DOHH2 (cell line): ENCODE measurements around the gene ELAVL1.

Source experiments
- H3F3A ChIP-seq: fragments of 200-600 bp; sonication (generic), shearing (Covaris generic); 2 replicates; pipeline ENCODE4 v1.6.0; 2016; ENCODE audit warnings: antibody characterized with exemption, mild to moderate bottlenecking; ENCODE audit not compliant: control insufficient read depth, insufficient read depth
- H3K27ac ChIP-seq: fragments of 200-600 bp; sonication (generic); 2 replicates; pipeline ENCODE4 v1.5.1; 2014; ENCODE audit warnings: low read depth, mild to moderate bottlenecking, low read length, moderate library complexity
- H3K27me3 ChIP-seq: fragments of 200-600 bp; sonication (generic); 2 replicates; pipeline ENCODE4 v1.6.1; 2014; ENCODE audit warnings: mild to moderate bottlenecking, low read length, mixed read lengths; ENCODE audit not compliant: control insufficient read depth
- H3K36me3 ChIP-seq: fragments of 200-600 bp; sonication (generic); 2 replicates; pipeline ENCODE4 v1.6.1; 2014; ENCODE audit warnings: mild to moderate bottlenecking, low read length, moderate library complexity, mixed read lengths; ENCODE audit not compliant: control insufficient read depth
- H3K4me1 ChIP-seq: fragments of 200-600 bp; sonication (generic); 2 replicates; pipeline ENCODE4 v1.6.1; 2014; ENCODE audit warnings: mild to moderate bottlenecking, low read length, mixed read lengths; ENCODE audit not compliant: control insufficient read depth
- H3K4me2 ChIP-seq: fragments of 200-600 bp; sonication (generic); 2 replicates; pipeline ENCODE4 v1.6.0; 2014; ENCODE audit warnings: mild to moderate bottlenecking, low read length, moderate library complexity
- H3K4me3 ChIP-seq: fragments of 200-600 bp; sonication (generic); 2 replicates; pipeline ENCODE4 v1.5.1; 2014; ENCODE audit warnings: mild to moderate bottlenecking, low read length, mixed read lengths
- H3K79me2 ChIP-seq: fragments of 200-600 bp; sonication (generic); 2 replicates; pipeline ENCODE4 v1.6.1; 2014; ENCODE audit warnings: mild to moderate bottlenecking, low read length, mixed read lengths; ENCODE audit not compliant: control insufficient read depth
- H3K9me2 ChIP-seq: fragments of 200-600 bp; sonication (generic); replicated peaks from 2 replicates; pipeline ENCODE4 v1.6.1; 2014; ENCODE audit warnings: mild to moderate bottlenecking, low read length, mixed read lengths; ENCODE audit not compliant: control insufficient read depth
- H3K9me3 ChIP-seq: fragments of 200-600 bp; sonication (generic); 2 replicates; pipeline ENCODE4 v1.6.1; 2014; ENCODE audit warnings: antibody characterized with exemption, low read length, mixed read lengths; ENCODE audit not compliant: control insufficient read depth, insufficient read depth
- H4K20me1 ChIP-seq: fragments of 200-600 bp; sonication (generic); 2 replicates; pipeline ENCODE4 v1.6.0; 2014; ENCODE audit warnings: low read depth, mild to moderate bottlenecking, antibody characterized with exemption, low read length, moderate library complexity; ENCODE audit not compliant: control insufficient read depth, insufficient read depth
- EZH2phosphoT487 ChIP-seq: fragments of 200-600 bp; sonication (generic); IDR thresholded peaks from 2 replicates; pipeline ENCODE4 v1.6.1; 2017; ENCODE audit warnings: borderline replicate concordance, mild to moderate bottlenecking, antibody characterized with exemption, low read length, moderate library complexity, mixed read lengths
- TF ChIP-seq, protein P1 (sequence below): fragments of 200-600 bp; sonication (generic); IDR thresholded peaks from one replicate; pipeline ENCODE4 v1.5.1; 2014; ENCODE audit warnings: antibody characterized with exemption, mild to moderate bottlenecking, low read depth, low read length; ENCODE audit not compliant: poor library complexity, severe bottlenecking

The ELAVL1 gene

DNA sequence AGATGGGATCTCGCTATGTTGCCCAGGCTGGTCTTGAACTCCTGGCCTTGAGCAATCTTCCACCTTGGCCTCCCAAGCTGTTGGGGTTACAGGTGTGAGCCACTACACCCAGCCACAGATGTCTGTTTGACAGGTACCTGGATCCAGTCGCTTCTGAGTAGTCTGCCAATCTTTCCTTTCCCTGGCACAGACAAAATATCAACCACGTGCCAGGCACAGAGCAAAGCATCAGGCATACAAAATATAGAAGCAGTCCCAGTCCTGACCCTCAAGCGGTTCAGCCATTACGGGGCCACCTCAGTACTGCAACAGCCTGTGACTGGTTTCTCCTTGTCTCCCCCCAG is 3.8 kb downstream of the ELAVL1 start:
- no peak overlapping the region for H3K27ac ChIP-seq
- peak overlapping the region; percentile 62 for H3K4me3 ChIP-seq
- peaks cover 64% of the 10 kb centered on the region for H3K36me3 ChIP-seq
- TF ChIP-seq, protein P1, sequence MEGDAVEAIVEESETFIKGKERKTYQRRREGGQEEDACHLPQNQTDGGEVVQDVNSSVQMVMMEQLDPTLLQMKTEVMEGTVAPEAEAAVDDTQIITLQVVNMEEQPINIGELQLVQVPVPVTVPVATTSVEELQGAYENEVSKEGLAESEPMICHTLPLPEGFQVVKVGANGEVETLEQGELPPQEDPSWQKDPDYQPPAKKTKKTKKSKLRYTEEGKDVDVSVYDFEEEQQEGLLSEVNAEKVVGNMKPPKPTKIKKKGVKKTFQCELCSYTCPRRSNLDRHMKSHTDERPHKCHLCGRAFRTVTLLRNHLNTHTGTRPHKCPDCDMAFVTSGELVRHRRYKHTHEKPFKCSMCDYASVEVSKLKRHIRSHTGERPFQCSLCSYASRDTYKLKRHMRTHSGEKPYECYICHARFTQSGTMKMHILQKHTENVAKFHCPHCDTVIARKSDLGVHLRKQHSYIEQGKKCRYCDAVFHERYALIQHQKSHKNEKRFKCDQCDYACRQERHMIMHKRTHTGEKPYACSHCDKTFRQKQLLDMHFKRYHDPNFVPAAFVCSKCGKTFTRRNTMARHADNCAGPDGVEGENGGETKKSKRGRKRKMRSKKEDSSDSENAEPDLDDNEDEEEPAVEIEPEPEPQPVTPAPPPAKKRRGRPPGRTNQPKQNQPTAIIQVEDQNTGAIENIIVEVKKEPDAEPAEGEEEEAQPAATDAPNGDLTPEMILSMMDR, result no peak
- TF ChIP-seq EZH2phosphoT487, result no peak
- no peaks in the 10 kb centered on the region for H3K27me3 ChIP-seq
- H3K9me2 ChIP-seq, result no peaks in the 10 kb centered on the region
- H4K20me1 ChIP-seq, result peaks cover 64% of the 10 kb centered on the region
- peak overlapping the region; percentile 90 for H3K4me2 ChIP-seq
- peaks cover 95% of the 10 kb centered on the region for H3K79me2 ChIP-seq
- H3K9me3 ChIP-seq, result no peaks in the 10 kb centered on the region
- H3F3A ChIP-seq, result peaks cover 13% of the 10 kb centered on the region
- H3K4me1 ChIP-seq, result peaks cover 59% of the 10 kb centered on the region

GRCh38 chr19:8000298-8001038 is 5.0 kb downstream of the ELAVL1 start:
- H3K4me2 ChIP-seq, result no peak overlapping the region
- peaks cover 70% of the 10 kb centered on the region for H4K20me1 ChIP-seq
- H3K4me1 ChIP-seq, result peaks cover 61% of the 10 kb centered on the region
- no peak overlapping the region for H3K4me3 ChIP-seq
- peaks cover 97% of the 10 kb centered on the region for H3K79me2 ChIP-seq
- H3K27me3 ChIP-seq, result no peaks in the 10 kb centered on the region
- H3K27ac ChIP-seq, result no peak overlapping the region
- no peaks in the 10 kb centered on the region for H3K9me3 ChIP-seq
- H3K36me3 ChIP-seq, result peaks cover 69% of the 10 kb centered on the region
- H3K9me2 ChIP-seq, result no peaks in the 10 kb centered on the region
- TF ChIP-seq EZH2phosphoT487, result no peak
- H3F3A ChIP-seq, result peaks cover 13% of the 10 kb centered on the region

DNA sequence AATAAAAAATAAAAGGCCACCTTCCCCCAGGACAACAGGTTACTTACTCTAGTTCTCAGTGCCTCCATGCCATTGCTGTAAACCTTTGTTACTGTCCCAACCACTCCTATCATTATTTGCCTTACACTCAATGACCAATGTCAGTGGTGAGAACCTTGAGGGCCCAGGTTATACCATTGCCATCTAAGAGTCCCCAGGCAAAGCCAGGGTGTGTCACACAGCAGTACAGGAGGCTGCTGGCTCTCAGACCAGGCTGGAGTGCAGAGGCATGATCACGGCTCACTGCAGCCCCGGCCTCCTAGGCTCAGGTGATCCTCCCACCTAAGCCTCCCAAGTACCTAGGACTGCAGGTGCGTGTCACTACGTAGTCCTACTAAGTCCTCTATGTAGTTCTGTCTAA is 6.1 kb downstream of the ELAVL1 start:
- TF ChIP-seq EZH2phosphoT487, result no peak
- TF ChIP-seq, protein P1, result no peak
- Histone ChIP-seq H4K20me1 (peaks cover 81% of the 10 kb centered on the region), H3K4me2 (no peak overlapping the region; the same call in 1 of the 2 replicates), H3K27me3 (no peaks in the 10 kb centered on the region), H3K4me1 (peaks cover 72% of the 10 kb centered on the region), H3K79me2 (peaks cover 100% of the 10 kb centered on the region), H3K9me2 (no peaks in the 10 kb centered on the region), H3F3A (peaks cover 13% of the 10 kb centered on the region), H3K27ac (no peak overlapping the region), H3K9me3 (no peaks in the 10 kb centered on the region), H3K36me3 (peaks cover 73% of the 10 kb centered on the region), H3K4me3 (no peak overlapping the region)

GRCh38 chr19:7997809-7998480 is 7.5 kb downstream of the ELAVL1 start:
- H3K79me2 ChIP-seq, result peaks cover 100% of the 10 kb centered on the region
- no peak overlapping the region for H3K27ac ChIP-seq
- TF ChIP-seq EZH2phosphoT487, result no peak
- H3K27me3 ChIP-seq, result no peaks in the 10 kb centered on the region
- 0 out of 2 replicates have a peak overlapping the region, but pooled peaks have one; percentile 29 for H3K4me2 ChIP-seq
- peaks cover 76% of the 10 kb centered on the region for H4K20me1 ChIP-seq
- peaks cover 5% of the 10 kb centered on the region for H3F3A ChIP-seq
- no peak overlapping the region for H3K4me3 ChIP-seq
- no peaks in the 10 kb centered on the region for H3K9me2 ChIP-seq
- H3K9me3 ChIP-seq, result no peaks in the 10 kb centered on the region
- peaks cover 79% of the 10 kb centered on the region for H3K36me3 ChIP-seq
- H3K4me1 ChIP-seq, result peaks cover 67% of the 10 kb centered on the region
